Colon (tissue), 2 donors: ENCODE data around the gene HNF1A.

Experiments
- FAIRE-seq: peaks from 2 replicates; lab custom pipeline; 2012; peaks lifted over from hg19 to GRCh38; lab: Jason Lieb, UNC
- donor health status: control.
- donor health status: control.

Gene HNF1A

DNA sequence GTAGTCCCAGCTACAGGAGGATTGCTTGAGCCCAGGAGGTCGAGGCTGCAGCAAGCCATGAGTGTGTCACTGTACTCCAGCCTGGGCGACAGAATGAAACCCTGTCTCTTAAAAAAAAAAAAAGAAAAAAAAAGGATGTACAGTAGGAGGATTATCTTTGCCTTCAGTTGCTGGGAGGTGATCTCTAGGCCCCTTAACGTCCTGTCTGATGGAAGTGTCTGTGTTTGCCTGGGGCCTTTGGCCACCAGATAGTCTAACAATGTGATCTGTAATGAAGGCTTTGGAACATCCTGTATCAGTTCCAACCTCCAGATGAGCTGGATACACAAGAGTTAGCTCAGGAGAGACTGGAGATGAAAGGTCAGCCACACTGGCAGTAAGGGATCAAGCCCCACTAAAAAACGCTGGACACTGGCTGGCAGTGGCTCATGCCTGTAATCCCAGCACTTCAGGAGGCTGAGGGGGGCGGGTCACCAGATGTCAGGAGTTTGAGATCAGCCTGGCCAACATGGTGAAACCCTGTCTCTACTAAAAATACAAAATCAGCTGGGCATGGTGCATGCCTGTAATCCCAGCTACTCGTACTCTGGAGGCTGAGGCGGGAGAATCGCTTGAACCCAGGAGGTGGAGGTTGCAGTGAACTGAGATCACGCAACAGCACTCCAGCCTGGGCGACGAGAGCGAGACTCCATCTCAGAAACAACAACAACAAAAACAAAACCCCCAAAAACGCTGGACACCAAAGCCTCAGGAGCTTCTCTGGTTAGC, 19.0 kb upstream of the HNF1A start:
- no peak for FAIRE-seq

DNA sequence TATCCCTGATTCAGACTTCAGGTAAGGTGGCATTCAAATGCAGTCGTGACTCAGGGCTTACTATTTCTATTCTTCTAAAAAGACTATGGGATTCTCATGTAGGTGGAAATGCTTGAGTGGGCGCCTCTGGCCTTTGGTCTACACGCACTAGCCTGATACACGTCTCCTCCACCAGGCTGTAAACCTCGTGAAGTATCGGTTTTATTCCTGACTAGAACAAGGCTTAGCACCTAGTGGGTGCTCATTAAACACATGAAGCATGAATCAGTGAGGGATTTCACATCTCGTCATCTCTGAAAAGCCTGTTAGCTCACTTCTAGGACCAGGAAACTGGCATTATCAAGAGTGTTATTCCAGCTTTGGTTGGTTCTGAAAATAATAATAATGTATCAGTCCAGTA, 17.7 kb upstream of the HNF1A start:
- FAIRE-seq: no peak

DNA sequence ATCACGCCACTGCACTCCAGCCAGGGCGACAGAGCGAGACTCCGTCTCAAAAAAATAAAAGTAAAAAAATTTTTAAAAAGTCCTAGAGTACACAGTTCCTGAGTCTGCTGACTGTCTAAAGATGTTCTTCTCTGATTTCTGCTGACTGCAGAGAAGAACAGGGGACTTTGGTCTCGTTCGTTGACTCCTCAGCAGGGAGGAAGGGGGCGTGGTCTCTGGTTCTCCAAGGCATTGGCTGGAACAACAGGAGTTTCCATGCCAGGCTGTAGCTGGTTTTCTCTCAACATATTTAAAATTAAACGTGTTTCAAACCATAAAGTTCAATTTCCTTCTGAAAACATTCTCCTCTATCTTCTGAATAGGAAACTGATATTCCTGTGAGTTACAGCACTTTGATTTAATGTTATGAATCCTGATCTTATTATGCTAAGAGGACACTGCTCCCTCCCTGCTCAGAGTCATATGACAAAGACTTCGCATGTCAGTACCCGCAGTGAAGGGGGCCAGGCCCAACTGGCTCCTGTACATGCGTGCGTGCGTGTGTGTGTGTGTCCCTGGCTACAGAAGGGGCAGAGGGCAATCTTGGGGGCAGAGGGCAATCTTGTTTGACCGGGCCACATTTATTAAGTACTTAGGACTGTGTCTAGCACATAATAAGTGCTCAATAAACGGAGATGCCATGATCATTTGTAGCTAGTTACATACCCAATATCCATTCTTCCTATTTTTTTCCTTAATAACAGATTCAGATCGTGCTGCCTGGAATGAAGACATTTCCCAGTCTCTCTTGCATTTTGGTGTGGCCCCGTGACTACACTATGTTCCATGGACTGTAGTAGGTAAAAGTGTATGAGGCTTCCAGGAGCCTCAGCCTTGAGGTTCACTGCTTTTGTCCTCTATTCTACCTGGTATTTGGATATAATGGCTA, 16.5 kb upstream of the HNF1A start:
- no peak for FAIRE-seq

DNA sequence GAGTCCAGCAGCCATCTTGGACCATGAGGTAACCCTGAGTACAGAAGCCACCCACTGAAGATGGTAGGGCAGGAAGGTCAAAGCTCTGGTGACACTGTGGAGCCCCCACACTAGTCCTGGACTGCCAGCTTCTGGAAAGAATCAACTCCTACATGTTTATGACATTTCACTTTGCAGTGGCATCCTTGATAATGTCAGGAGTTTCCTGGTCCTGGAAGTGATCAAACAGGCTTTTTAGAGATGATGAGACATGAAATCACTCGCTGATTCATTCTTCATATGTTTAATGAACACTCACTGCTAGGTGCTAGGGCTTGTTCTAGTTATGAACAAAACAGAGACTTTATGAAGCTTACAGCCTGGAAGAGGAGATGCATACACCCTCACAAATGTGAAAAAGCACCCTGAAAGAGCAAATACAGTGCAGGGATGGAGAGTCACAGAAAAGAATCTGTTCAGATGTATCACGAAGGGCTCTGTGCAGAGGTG, 15.8 kb upstream of the HNF1A start:
- no peak for FAIRE-seq

DNA sequence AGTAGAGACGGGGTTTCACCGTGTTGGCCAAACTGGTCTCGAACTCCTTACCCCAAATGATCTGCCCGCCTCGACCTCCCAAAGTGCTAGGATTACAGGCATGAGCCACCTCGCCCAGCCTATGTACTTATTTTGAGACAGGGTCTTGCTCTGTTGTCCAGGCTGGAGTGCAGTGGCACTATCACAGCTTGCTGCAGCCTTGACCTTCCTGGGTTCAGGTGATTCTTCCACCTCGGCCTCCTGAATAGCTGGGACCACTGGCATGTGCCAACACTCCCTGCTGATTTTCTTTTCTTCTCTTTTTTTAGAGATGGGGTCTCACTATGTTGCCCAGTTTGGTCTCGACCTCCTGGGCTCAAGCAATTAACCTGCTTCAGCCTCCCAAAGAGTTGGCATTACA, 14.0 kb upstream of the HNF1A start:
- FAIRE-seq: no peak

DNA sequence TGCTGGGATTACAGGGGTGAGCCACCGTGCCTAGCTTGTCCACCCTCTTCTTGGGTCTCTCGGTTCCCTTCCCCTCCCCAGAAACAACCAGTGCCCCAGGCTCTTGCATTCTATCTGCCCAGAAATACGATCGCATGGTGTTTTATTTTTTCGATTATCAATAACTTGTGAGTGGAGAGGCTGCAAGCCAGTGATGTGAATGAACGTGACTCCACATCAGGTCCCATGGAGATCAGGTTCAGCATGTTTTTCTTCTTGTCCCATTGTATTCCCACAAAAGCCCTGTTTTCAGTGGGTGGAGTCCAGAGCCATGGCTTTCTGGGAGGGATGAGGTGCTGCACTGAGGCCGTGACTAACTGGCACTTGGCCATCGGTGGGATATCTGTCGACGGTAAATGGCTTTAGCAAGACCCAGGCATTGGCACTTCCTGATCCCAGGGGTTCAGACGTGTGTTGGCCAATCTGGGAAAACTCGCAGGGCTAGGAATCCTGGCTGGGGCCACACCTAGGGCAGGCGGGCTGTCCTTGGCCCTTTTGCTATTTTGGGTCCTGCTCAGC, 12.7 kb upstream of the HNF1A start:
- no peak for FAIRE-seq

DNA sequence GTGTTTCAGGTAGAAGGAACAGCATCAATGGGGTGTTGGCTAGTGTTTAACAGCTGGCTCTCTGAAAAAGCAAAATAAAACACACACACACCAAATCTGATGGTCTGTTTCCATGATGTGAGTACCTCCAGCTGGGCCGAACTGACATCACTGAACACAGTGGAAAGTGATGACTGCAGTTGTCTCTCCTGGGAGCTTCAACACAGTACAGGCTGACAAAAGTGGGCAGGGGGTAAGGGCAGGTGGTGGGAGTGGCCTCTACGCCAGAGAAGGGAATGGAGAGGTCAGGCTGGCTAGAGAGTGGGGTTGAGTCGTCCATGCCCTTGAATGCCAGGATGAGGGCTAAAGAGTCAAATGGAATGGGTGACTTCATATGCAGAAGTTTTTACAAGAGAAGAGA, 8.0 kb upstream of the HNF1A start:
- no peak for FAIRE-seq

DNA sequence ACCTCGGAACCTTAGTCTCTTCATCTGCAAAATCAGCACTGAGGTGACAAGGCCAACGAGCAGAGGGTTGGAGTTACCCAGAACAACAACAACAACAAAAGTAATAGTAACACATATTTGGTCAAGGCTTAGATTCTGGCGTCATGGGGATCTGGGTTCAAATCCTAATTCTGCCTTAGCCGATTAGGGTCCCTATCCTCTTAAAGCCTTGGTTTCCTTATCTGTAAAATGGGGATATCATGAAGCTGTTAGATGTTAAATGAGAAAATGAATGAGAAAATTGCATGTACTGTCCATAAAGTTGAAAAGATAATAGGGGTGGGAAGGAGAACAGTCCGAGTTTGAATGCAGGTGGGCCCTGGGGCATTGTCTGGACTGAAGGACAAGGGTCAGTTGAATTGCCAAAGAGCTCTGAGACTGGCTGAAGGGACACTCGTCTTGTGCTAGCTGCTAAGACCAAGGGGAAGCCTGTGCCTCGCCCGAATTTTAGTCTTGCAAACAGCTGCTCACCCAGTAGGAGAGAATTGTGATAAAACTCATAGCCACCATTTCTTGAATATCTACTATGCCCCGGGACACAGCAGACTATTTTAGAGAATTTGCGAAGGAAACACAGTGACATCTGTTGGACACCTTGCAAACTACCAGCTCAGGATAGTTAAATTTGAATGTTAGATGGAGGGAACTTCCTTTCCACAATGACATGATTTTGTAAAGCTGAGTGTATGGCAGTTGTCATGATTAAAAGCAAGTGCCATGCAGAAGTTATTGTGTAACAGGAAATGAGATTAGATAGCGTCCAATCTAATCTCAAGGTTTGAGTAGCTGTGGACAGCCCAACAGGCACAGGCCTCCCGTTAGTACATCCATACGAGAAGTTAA, 6.8 kb upstream of the HNF1A start:
- no peak for FAIRE-seq

DNA sequence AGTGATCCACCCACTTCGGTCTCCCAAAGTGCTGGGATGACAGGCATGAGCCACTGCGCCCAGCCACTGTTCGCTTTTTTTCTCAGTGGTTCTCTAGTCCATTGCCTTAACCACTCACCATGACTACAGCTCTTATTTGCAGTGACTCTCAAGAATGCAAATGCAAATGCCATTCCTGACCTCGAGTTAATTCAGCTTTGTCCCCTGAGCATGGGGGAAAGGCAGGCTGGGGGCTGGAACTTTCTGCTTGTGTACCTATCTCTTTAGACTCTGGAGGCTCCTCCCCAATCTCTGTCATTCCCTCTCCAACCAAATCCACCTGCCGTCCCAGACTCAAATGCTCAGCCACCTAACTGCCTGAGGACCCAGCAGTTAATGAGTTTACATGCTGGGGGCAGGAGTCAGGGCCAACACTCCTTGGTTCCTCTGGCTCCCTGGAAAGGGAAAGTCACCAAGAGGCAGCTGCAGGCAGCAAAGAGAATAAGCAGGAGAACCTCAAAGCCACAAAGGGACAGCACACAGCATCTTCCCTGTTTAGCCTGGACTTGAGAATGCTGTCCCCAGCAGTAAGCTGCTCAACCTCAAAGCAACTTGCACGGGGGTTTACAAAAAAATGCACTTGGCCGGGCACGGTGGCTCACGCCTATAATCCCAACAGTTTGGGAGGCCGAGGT, 5.3 kb upstream of the HNF1A start:
- no peak for FAIRE-seq

DNA sequence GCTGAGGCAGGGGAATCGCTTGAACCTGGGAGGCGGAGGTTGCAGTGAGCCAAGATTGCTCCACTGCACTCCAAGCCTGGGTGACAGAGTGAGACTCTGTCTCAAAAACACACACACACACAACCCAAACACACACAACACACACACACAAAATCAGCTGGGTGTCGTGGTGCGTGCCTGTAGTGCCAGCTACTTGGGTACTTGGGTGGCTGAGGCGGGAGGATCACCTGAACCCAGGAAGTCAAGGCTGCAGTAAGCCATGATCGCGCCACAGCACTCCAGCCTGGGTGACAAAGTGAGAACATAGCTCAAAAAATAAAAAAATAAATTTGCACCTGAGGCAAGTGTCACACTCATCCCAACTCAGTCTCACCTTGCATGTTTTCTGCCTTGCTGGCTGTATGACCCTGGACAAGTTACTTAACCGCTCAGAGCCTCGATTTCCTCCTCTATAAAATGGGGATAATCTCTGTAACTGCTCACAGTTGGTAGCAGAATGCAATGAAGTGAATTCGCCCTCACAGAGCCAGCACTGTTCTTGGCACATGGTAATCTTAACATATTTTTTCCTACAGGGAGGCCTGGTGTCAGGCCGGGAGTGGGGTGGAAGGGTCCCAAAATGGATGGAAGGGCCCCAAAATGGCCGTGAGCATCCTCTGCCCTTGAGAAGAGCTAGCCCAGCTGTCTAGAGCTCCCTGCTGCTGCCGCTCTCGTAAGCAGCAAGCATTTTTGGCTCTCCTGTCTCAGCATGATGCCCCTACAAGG, 630 bp upstream of the HNF1A start:
- FAIRE-seq: no peak

DNA sequence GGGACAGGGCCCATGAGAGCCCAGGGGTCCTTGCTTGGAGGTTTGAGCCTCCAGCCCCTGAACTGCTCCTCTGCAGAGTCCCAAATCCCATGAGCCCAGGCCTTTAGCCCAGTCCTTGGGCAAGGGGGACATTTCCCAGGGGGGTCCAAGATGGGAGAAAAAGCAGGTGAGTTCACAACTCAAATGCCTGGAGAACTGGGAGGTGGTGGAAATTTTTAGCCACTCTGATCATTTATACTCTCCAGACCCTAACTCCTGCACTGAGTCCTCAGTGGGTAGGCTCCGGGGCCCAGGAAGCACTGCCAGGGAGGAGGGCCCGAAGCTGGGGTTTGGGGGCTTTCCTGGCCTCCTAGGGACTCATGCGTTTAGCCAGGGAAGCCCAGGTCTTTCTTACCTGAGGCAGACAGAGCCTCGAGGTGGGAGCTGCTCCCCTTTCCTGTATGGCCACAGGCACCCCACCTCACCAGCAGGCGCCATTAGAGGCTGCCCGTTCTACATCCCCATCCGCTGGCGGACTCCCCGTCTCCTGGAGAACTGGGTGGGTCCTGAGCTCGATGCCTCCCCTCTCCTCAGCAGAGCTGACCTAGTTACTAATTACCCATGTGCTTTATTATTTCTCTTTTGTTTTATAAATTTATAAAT, 998 bp downstream of the HNF1A start:
- no peak for FAIRE-seq

DNA sequence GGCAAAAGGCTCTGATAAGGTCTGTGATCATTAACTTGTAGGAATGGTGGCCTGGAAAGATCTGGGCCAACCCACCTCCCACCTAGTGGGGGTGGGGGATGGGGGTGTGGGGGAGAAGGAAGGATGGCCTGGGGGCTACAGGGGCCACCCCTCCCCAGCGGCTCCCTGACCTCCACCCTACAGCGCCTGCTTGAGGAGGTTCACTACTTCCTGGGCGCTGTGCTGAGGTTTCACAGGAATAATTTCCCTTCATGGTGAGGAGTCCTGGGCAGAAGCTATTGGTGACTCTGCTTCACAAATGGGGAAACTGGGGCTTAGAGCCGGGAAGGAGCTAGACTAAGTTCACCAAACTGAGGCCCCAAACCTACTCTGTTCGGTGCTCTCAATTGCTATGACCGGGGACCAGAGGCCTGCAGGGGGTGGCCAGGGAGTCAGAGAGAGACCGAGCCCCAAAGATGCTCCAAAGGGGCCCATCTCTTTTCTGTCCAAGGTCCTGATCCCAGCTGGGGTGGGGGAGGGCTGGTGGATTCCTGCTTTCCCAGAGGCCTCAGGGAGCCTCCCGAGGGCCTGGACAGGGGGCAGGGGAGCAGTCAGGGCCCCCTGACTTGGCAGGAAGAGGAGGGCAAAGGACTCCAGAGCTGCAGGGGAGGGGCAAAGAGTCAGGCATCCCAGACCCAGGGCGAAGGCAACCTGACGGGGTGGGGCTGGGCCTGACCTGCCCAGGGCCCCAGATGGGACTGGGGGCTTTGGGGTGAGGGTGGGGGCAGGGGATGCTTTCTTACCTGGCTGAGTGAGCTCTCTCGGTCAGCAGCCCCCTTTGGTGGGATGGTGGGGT, 1.7 kb downstream of the HNF1A start:
- FAIRE-seq: no peak

DNA sequence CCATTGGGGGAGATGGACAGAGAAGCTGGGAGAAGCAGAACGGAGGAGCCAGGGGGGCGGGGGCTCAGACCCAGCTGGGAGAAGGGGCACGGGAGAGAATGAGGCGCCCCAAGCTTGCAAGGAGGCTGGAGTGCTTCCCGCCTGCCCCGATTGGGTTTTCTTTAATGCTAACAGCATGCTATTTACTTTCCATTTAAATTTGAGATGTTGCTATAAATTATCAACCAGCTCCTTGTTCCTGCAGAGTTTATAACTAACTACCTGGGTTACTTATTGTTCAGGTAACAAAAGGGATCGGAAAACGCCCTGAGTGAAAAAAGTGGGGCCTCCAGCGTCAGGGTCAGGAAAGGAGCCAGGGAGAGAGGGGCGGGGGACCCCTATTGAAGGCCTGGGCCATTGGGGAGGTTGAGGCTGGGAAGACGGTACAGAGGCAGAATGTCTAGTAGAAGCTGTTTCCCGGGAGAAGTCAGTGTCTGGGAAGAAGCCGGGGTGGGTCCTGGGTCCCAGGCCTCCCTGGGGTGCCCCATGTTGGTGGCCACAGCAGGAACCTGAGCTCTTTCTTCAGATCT, 2.5 kb downstream of the HNF1A start:
- FAIRE-seq: no peak

DNA sequence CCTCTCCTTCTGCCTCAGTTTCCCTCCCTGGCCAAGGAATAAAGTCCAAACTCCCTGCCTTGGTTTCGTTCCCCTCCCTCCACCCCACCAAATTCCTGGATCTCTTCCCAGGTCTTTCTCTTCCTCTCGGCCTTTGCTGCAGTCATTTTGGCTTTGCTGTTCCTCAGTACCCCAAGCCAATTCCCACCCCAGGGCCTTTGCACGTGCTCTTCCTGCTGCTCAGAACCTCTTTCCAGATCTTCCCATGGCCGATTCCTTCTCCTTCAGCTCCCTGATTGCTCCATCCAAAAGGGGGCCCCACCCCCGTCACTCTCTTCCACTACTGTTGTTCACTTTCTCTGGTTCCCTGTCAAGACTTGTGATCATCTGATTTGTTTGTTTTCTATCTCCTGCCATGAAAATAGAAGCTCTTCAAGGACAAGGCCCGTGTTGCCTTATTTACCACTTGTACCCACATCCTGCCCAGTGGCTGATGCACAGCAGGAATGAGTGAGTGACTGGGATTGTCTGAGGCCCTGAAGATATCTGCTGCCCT, 3.1 kb downstream of the HNF1A start:
- no peak for FAIRE-seq

DNA sequence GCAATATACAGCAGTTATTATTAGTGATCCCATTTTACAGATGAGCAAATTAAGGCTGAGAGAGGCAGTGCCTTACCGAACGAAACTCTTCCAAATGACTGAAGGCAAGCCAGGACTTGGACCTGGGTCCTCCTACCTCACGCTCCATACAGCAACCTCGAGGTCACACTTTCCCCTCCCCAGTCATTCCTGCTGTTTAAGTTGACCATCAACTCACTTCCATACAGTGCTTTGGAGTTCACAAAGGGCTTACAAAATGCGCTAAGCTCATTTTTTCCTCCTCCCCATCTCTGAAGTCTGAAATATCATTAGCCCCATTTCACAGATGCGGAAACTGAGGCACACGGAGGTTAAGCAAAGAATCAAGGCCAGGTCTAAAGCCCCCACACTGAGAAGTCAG, 4.3 kb downstream of the HNF1A start:
- no peak for FAIRE-seq

DNA sequence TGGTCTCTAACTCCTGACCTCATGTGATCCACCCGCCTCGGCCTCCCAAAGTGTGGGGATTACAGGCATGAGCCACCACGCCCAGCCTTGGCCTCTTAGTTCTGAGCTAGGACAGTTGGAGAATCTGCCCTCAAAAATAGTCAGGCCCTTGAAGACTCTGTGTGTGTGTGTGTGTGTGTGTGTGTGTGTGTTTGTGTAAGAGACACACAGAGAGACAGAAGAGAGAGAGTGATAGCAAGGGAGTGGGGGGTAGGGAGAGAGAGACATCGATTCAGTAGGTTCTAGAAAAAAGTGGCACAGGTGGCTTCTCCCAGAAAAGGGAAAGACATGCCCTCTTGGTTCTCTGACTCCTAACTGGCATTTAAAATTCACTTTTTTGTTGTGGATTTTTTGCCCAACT, 5.4 kb downstream of the HNF1A start:
- no peak for FAIRE-seq

DNA sequence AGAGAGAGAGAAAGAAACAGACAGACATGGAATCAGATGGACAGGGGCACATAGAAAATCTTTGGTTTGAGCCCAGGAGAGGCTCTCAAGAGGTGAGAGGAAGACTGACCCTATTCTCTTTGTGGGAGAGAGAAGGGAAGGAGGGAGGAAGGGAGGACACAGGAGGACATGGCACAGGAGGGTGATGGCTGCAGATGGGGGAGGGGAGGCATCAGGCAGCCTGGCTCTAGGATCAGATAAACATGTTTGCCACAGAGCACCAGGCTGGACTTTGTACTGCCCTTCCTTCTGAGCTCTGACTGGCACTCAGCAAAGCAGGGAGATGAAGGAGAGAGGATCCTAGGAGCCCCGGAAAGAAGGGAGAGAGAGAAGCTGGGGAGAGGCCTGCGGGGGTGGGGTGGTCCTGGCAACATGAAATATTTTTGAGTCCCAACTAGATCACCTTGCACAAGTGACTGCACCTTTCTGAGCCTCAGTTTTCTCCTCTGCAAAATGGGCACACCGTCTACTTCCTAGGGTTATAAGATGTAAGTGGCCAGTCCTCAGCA, 6.1 kb downstream of the HNF1A start:
- no peak for FAIRE-seq

DNA sequence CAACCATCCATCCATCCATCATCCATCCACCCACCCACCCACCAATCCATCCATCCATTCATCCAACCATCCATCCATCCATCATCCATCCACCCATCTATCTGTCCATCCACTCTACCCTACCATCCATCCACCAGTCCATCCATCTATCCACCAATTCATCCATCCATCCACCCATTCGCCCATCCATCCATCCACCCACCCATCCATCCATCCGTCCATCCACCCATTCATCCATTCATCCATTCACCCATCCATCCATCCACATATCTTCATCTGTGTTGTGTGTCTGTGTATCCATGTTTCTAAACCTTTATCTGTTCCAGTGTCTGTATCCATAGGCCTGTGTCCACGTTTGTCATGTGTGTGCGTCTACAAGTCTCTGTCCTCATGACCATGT, 9.9 kb downstream of the HNF1A start:
- no peak for FAIRE-seq
